ENCODE measurements around the gene IGFBP2.

- TF ChIP-seq POLR2A (IDR thresholded peaks at IDR 0.05) (no peak), CTCF (IDR thresholded peaks at IDR 0.05) (no peak)
These were observed 61.6 kb downstream of the IGFBP2 start for GRCh38 chr2:216694826-216695217.

All from body of pancreas (tissue), 4 donors.